ENCODE measurements around the gene WNT11.
"Not testable (repeated sequence)": the region's sequence is repeated elsewhere in the genome, so short reads cannot be mapped to it uniquely, and the experiment has no call there.

Gene WNT11

GRCh38 chr11:76201672-76202412 lies 4.5 kb downstream of the WNT11 start:
- no peak for DNase-seq (ENCODE audit: low read depth)

GRCh38 chr11:76201056-76201455 lies 5.2 kb downstream of the WNT11 start:
- DNase-seq (ENCODE audit: low read depth): no peak

- DNase-seq (ENCODE audit: low read depth): no peak
Measured at GRCh38 chr11:76200006-76200940, 6.0 kb downstream of the WNT11 start.

GRCh38 chr11:76198691-76199090 lies 7.6 kb downstream of the WNT11 start:
- not testable (repeated sequence) for DNase-seq (ENCODE audit: low read depth)

- DNase-seq (ENCODE audit: low read depth): no peak
Measured at GRCh38 chr11:76197941-76198640, 8.2 kb downstream of the WNT11 start.

GRCh38 chr11:76197332-76197731 lies 9.0 kb downstream of the WNT11 start:
- no peak for DNase-seq (ENCODE audit: low read depth)

GRCh38 chr11:76196849-76197248 lies 9.5 kb downstream of the WNT11 start:
- DNase-seq (ENCODE audit: low read depth): no peak

GRCh38 chr11:76194872-76195668 lies 11.2 kb downstream of the WNT11 start:
- no peak for DNase-seq (ENCODE audit: low read depth)

GRCh38 chr11:76193219-76193618 lies 13.1 kb downstream of the WNT11 start:
- no peak for DNase-seq (ENCODE audit: low read depth)

GRCh38 chr11:76190376-76190775 lies 15.9 kb downstream of the WNT11 start:
- no peak for DNase-seq (ENCODE audit: low read depth)

GRCh38 chr11:76189682-76190081 lies 16.6 kb downstream of the WNT11 start:
- DNase-seq (ENCODE audit: low read depth): no peak

- no peak for DNase-seq (ENCODE audit: low read depth)
Measured at GRCh38 chr11:76188873-76189272, 17.4 kb downstream of the WNT11 start.

- no peak for DNase-seq (ENCODE audit: low read depth)
Measured at GRCh38 chr11:76186776-76187279, 19.5 kb downstream of the WNT11 start.

- no peak for DNase-seq (ENCODE audit: low read depth)
Measured at GRCh38 chr11:76185931-76186401, 20.3 kb downstream of the WNT11 start.

GRCh38 chr11:76185511-76185910 lies 20.8 kb downstream of the WNT11 start:
- DNase-seq (ENCODE audit: low read depth): no peak

GRCh38 chr11:76184551-76184993 lies 21.7 kb downstream of the WNT11 start:
- no peak for DNase-seq (ENCODE audit: low read depth)

- DNase-seq (ENCODE audit: low read depth): no peak
Measured at GRCh38 chr11:76181371-76181770, 24.9 kb downstream of the WNT11 start.

GRCh38 chr11:76179147-76179546 lies 27.2 kb downstream of the WNT11 start:
- DNase-seq (ENCODE audit: low read depth): no peak

- no peak for DNase-seq (ENCODE audit: low read depth)
Measured at GRCh38 chr11:76177250-76177686, 29.0 kb downstream of the WNT11 start.

GRCh38 chr11:76176463-76176862 lies 29.8 kb downstream of the WNT11 start:
- no peak for DNase-seq (ENCODE audit: low read depth)

GRCh38 chr11:76175783-76176182 lies 30.5 kb downstream of the WNT11 start:
- no peak for DNase-seq (ENCODE audit: low read depth)

All from activated gamma-delta T cell treated with anti-CD3 and anti-CD28 coated beads, Interleukin-2, amount 50 U/mL, for 16 hours (primary cell).